Central memory CD8-positive, alpha-beta T cell (primary cell): Measurements from ENCODE around the gene KLK12.

Source experiments
- ATAC-seq: fragments of 150-1000 bp; cut with Tn5 transposase; replicated peaks from 2 replicates; pipeline ENCODE4 v1.10.0; 2022; ENCODE audit warnings: mild to moderate bottlenecking, moderate FRiP score, moderate number of reproducible peaks; ENCODE audit not compliant: poor library complexity, severe bottlenecking; ENCODE audit errors: extremely low read depth
- DNase-seq, 2 donors: peaks; one replicate each; pipeline ENCODE4 v3.0.0; 2021; ENCODE audit warnings: low spot score in 2 of 2
- H3K27ac Mint-ChIP-seq: one replicate; pipeline ENCODE4 v1.8.0; 2022; ENCODE audit warnings: low read depth, mild to moderate bottlenecking, moderate library complexity, mixed read lengths
- H3K27me3 Mint-ChIP-seq: one replicate; pipeline ENCODE4 v1.8.0; 2022; ENCODE audit warnings: mixed read lengths
- H3K36me3 Mint-ChIP-seq: one replicate; pipeline ENCODE4 v1.8.0; 2022; ENCODE audit warnings: mild to moderate bottlenecking, moderate library complexity, mixed read lengths; ENCODE audit not compliant: insufficient read depth
- H3K4me1 Mint-ChIP-seq: one replicate; pipeline ENCODE4 v1.8.0; 2022; ENCODE audit warnings: mixed read lengths
- H3K4me3 Mint-ChIP-seq: one replicate; pipeline ENCODE4 v1.8.0; 2022; ENCODE audit warnings: mild to moderate bottlenecking, moderate library complexity, mixed read lengths
- H3K9me3 Mint-ChIP-seq: one replicate; pipeline ENCODE4 v1.8.0; 2022; ENCODE audit warnings: mixed read lengths

Gene KLK12

GRCh38 chr19:51034704-51035103, at the start of gene KLK12:
Gene KLK12 (minus strand): TSS chr19:51035002. CDS start chr19:51034621, 381 bp downstream.
- H3K4me3 Mint-ChIP-seq: no peak within 1 kb of the TSS
- H3K36me3 Mint-ChIP-seq: no peaks in the 10 kb centered on the region
- H3K4me1 Mint-ChIP-seq: no peaks in the 10 kb centered on the region
- H3K27ac Mint-ChIP-seq: no peak within 1 kb of the TSS
- peaks cover 43% of the 10 kb centered on the region for H3K27me3 Mint-ChIP-seq
- no peak for DNase-seq
- ATAC-seq: no peak
- H3K9me3 Mint-ChIP-seq: no peaks in the 10 kb centered on the region

GRCh38 chr19:51084505-51084904, 49.7 kb upstream of the KLK12 start:
- peaks cover 26% of the 10 kb centered on the region for H3K27me3 Mint-ChIP-seq
- ATAC-seq (no peak), DNase-seq (no peak)
- H3K27ac Mint-ChIP-seq: no peak overlapping the region
- H3K4me3 Mint-ChIP-seq: no peak overlapping the region
- H3K36me3 Mint-ChIP-seq: peaks cover 1% of the 10 kb centered on the region
- H3K4me1 Mint-ChIP-seq: no peaks in the 10 kb centered on the region
- no peaks in the 10 kb centered on the region for H3K9me3 Mint-ChIP-seq

GRCh38 chr19:51083783-51084182, 49.0 kb upstream of the KLK12 start:
- no peak overlapping the region for H3K4me3 Mint-ChIP-seq
- ATAC-seq (no peak), DNase-seq (no peak)
- H3K27ac Mint-ChIP-seq: peak overlapping the region; percentile 16
- H3K9me3 Mint-ChIP-seq: no peaks in the 10 kb centered on the region
- no peaks in the 10 kb centered on the region for H3K4me1 Mint-ChIP-seq
- no peaks in the 10 kb centered on the region for H3K36me3 Mint-ChIP-seq
- peaks cover 26% of the 10 kb centered on the region for H3K27me3 Mint-ChIP-seq

GRCh38 chr19:51083181-51083580, 48.4 kb upstream of the KLK12 start:
- H3K9me3 Mint-ChIP-seq: no peaks in the 10 kb centered on the region
- H3K27ac Mint-ChIP-seq: peak overlapping the region; percentile 16
- H3K36me3 Mint-ChIP-seq: peaks cover 2% of the 10 kb centered on the region
- H3K4me1 Mint-ChIP-seq: no peaks in the 10 kb centered on the region
- no peak overlapping the region for H3K4me3 Mint-ChIP-seq
- H3K27me3 Mint-ChIP-seq: peaks cover 26% of the 10 kb centered on the region
- ATAC-seq (no peak), DNase-seq (no peak)

- no peak for ATAC-seq
- no peaks in the 10 kb centered on the region for H3K4me1 Mint-ChIP-seq
These were observed 47.8 kb upstream of the KLK12 start, which contains the start of gene KLK14 for GRCh38 chr19:51082611-51083010. Gene KLK14 (minus strand): TSS chr19:51082887. CDS start chr19:51082614, 273 bp downstream.

GRCh38 chr19:51081476-51081875, 46.7 kb upstream of the KLK12 start:
- Mint-ChIP-seq H3K9me3 (no peaks in the 10 kb centered on the region), H3K36me3 (peaks cover 2% of the 10 kb centered on the region), H3K4me3 (no peak overlapping the region), H3K27me3 (peaks cover 35% of the 10 kb centered on the region), H3K27ac (no peak overlapping the region), H3K4me1 (no peaks in the 10 kb centered on the region)
- DNase-seq: no peak
- ATAC-seq: no peak

More at GRCh38 chr19:51082611-51083010, 47.8 kb upstream of the KLK12 start, which contains the start of gene KLK14:
- Mint-ChIP-seq H3K36me3 (peaks cover 2% of the 10 kb centered on the region), H3K27me3 (peaks cover 26% of the 10 kb centered on the region), H3K4me3 (no peak within 1 kb of the TSS), H3K9me3 (no peaks in the 10 kb centered on the region), H3K27ac (peak within 1 kb of the TSS; percentile 16)
- DNase-seq: no peak

- ATAC-seq: no peak
- no peak overlapping the region for H3K27ac Mint-ChIP-seq
- no peak for DNase-seq
- H3K4me3 Mint-ChIP-seq: no peak overlapping the region
- peaks cover 51% of the 10 kb centered on the region for H3K27me3 Mint-ChIP-seq
- no peaks in the 10 kb centered on the region for H3K9me3 Mint-ChIP-seq
- H3K36me3 Mint-ChIP-seq: peaks cover 2% of the 10 kb centered on the region
- no peaks in the 10 kb centered on the region for H3K4me1 Mint-ChIP-seq
These were observed 44.8 kb upstream of the KLK12 start for GRCh38 chr19:51079481-51080110.

- Mint-ChIP-seq H3K4me1 (no peaks in the 10 kb centered on the region), H3K9me3 (no peaks in the 10 kb centered on the region), H3K27me3 (peaks cover 56% of the 10 kb centered on the region), H3K27ac (no peak overlapping the region), H3K4me3 (no peak overlapping the region), H3K36me3 (peaks cover 2% of the 10 kb centered on the region)
- DNase-seq (no peak), ATAC-seq (no peak)
These were observed 43.9 kb upstream of the KLK12 start for GRCh38 chr19:51078731-51079130.

GRCh38 chr19:51078104-51078503, 43.3 kb upstream of the KLK12 start:
- H3K4me3 Mint-ChIP-seq: no peak overlapping the region
- DNase-seq: no peak
- peaks cover 2% of the 10 kb centered on the region for H3K36me3 Mint-ChIP-seq
- no peak overlapping the region for H3K27ac Mint-ChIP-seq
- H3K9me3 Mint-ChIP-seq: no peaks in the 10 kb centered on the region
- H3K4me1 Mint-ChIP-seq: no peaks in the 10 kb centered on the region
- H3K27me3 Mint-ChIP-seq: peaks cover 56% of the 10 kb centered on the region
- ATAC-seq: no peak

- no peaks in the 10 kb centered on the region for H3K4me1 Mint-ChIP-seq
- H3K4me3 Mint-ChIP-seq: no peak overlapping the region
- peaks cover 43% of the 10 kb centered on the region for H3K27me3 Mint-ChIP-seq
- no peaks in the 10 kb centered on the region for H3K9me3 Mint-ChIP-seq
- peaks cover 2% of the 10 kb centered on the region for H3K36me3 Mint-ChIP-seq
- DNase-seq (no peak), ATAC-seq (no peak)
- H3K27ac Mint-ChIP-seq: no peak overlapping the region
These were observed 41.9 kb upstream of the KLK12 start for GRCh38 chr19:51076631-51077213.

GRCh38 chr19:51075998-51076397, 41.2 kb upstream of the KLK12 start:
- peaks cover 2% of the 10 kb centered on the region for H3K36me3 Mint-ChIP-seq
- no peaks in the 10 kb centered on the region for H3K4me1 Mint-ChIP-seq
- no peak overlapping the region for H3K27ac Mint-ChIP-seq
- no peak overlapping the region for H3K4me3 Mint-ChIP-seq
- peaks cover 40% of the 10 kb centered on the region for H3K27me3 Mint-ChIP-seq
- DNase-seq (no peak), ATAC-seq (no peak)
- H3K9me3 Mint-ChIP-seq: no peaks in the 10 kb centered on the region

GRCh38 chr19:51071095-51071405, 36.2 kb upstream of the KLK12 start:
- no peak overlapping the region for H3K4me3 Mint-ChIP-seq
- H3K27ac Mint-ChIP-seq: no peak overlapping the region
- no peaks in the 10 kb centered on the region for H3K4me1 Mint-ChIP-seq
- H3K9me3 Mint-ChIP-seq: no peaks in the 10 kb centered on the region
- H3K36me3 Mint-ChIP-seq: no peaks in the 10 kb centered on the region
- peaks cover 46% of the 10 kb centered on the region for H3K27me3 Mint-ChIP-seq
- DNase-seq (no peak), ATAC-seq (no peak)

GRCh38 chr19:51070334-51071094, 35.7 kb upstream of the KLK12 start:
- H3K9me3 Mint-ChIP-seq: no peaks in the 10 kb centered on the region
- H3K27ac Mint-ChIP-seq: no peak overlapping the region
- no peaks in the 10 kb centered on the region for H3K4me1 Mint-ChIP-seq
- ATAC-seq (no peak), DNase-seq (no peak)
- H3K4me3 Mint-ChIP-seq: no peak overlapping the region
- peaks cover 1% of the 10 kb centered on the region for H3K36me3 Mint-ChIP-seq
- H3K27me3 Mint-ChIP-seq: peaks cover 49% of the 10 kb centered on the region
